Measurements from ENCODE around the gene GATB.
A peak's percentile ranks its signal among the peaks of the same experiment; 100 is the strongest.

GATB gene

GRCh38 chr4:151644622-151645021 is 116.2 kb downstream of the GATB start:
- H3K9ac ChIP-seq, result no peak overlapping the region
- H3K79me2 ChIP-seq (ENCODE audit: insufficient read depth, low read depth), result no peaks in the 10 kb centered on the region
- TF ChIP-seq, protein P1, sequence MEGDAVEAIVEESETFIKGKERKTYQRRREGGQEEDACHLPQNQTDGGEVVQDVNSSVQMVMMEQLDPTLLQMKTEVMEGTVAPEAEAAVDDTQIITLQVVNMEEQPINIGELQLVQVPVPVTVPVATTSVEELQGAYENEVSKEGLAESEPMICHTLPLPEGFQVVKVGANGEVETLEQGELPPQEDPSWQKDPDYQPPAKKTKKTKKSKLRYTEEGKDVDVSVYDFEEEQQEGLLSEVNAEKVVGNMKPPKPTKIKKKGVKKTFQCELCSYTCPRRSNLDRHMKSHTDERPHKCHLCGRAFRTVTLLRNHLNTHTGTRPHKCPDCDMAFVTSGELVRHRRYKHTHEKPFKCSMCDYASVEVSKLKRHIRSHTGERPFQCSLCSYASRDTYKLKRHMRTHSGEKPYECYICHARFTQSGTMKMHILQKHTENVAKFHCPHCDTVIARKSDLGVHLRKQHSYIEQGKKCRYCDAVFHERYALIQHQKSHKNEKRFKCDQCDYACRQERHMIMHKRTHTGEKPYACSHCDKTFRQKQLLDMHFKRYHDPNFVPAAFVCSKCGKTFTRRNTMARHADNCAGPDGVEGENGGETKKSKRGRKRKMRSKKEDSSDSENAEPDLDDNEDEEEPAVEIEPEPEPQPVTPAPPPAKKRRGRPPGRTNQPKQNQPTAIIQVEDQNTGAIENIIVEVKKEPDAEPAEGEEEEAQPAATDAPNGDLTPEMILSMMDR (conservative IDR thresholded peaks at IDR 0.05; ENCODE audit: low read depth, low read length), result 0 out of 2 replicates have a peak, but pooled peaks have one; percentile 26
- no peaks in the 10 kb centered on the region for H3K36me3 ChIP-seq (ENCODE audit: insufficient read depth)
- peaks cover 8% of the 10 kb centered on the region for H3K4me1 ChIP-seq (ENCODE audit: low read depth, poor library complexity, severe bottlenecking)
- H3K27me3 ChIP-seq (ENCODE audit: insufficient read depth, low read depth), result no peaks in the 10 kb centered on the region
- H2AFZ ChIP-seq (ENCODE audit: low read depth), result no peak overlapping the region
- H3K4me3 ChIP-seq (IDR thresholded peaks at IDR 0.05; ENCODE audit: insufficient read depth, low read depth, low read length), result no peak overlapping the region
- no peaks in the 10 kb centered on the region for H4K20me1 ChIP-seq (ENCODE audit: insufficient read depth)
- no peak overlapping the region for H3K4me2 ChIP-seq
- H3K27ac ChIP-seq, result no peak overlapping the region

DNA sequence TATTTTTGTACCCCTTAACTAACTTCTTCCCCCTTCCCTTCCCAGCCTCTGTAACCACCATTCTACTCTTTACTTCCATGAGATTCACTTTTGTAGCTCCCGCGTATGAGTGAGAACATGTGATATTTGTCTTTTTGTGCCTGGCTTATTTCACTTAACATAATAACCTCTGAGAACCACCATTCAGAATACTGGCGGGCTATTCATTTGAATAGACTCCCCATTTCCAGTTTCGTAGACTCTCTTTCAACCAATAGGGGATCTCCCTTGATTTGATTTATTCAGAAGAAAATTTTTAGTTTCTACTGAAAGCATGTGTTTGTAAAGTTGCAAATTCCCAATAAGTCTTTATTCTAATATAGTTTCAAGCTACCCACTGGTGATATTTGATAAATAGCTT is 117.2 kb downstream of the GATB start:
- H3K36me3 ChIP-seq (ENCODE audit: insufficient read depth), result no peaks in the 10 kb centered on the region
- H3K4me2 ChIP-seq, result no peak overlapping the region
- peaks cover 8% of the 10 kb centered on the region for H3K4me1 ChIP-seq (ENCODE audit: low read depth, poor library complexity, severe bottlenecking)
- no peak overlapping the region for H3K4me3 ChIP-seq (IDR thresholded peaks at IDR 0.05; ENCODE audit: insufficient read depth, low read depth, low read length)
- H3K27me3 ChIP-seq (ENCODE audit: insufficient read depth, low read depth), result no peaks in the 10 kb centered on the region
- H3K79me2 ChIP-seq (ENCODE audit: insufficient read depth, low read depth), result no peaks in the 10 kb centered on the region
- no peaks in the 10 kb centered on the region for H4K20me1 ChIP-seq (ENCODE audit: insufficient read depth)
- H3K9ac ChIP-seq, result no peak overlapping the region
- no peak overlapping the region for H2AFZ ChIP-seq (ENCODE audit: low read depth)
- no peak overlapping the region for H3K27ac ChIP-seq
- TF ChIP-seq, protein P1 (conservative IDR thresholded peaks at IDR 0.05; ENCODE audit: low read depth, low read length), result no peak

GRCh38 chr4:151641983-151642382 is 118.8 kb downstream of the GATB start:
- Histone ChIP-seq H3K36me3 (ENCODE audit: insufficient read depth) (no peaks in the 10 kb centered on the region), H3K4me1 (ENCODE audit: low read depth, poor library complexity, severe bottlenecking) (peaks cover 8% of the 10 kb centered on the region), H3K79me2 (ENCODE audit: insufficient read depth, low read depth) (no peaks in the 10 kb centered on the region), H3K9ac (no peak overlapping the region), H3K4me3 (IDR thresholded peaks at IDR 0.05; ENCODE audit: insufficient read depth, low read depth, low read length) (no peak overlapping the region), H3K27ac (no peak overlapping the region), H3K4me2 (no peak overlapping the region), H4K20me1 (ENCODE audit: insufficient read depth) (no peaks in the 10 kb centered on the region), H3K27me3 (ENCODE audit: insufficient read depth, low read depth) (no peaks in the 10 kb centered on the region), H2AFZ (ENCODE audit: low read depth) (no peak overlapping the region)
- TF ChIP-seq, protein P1 (conservative IDR thresholded peaks at IDR 0.05; ENCODE audit: low read depth, low read length), result no peak

- H3K4me1 ChIP-seq (ENCODE audit: low read depth, poor library complexity, severe bottlenecking), result peaks cover 8% of the 10 kb centered on the region
- no peaks in the 10 kb centered on the region for H3K79me2 ChIP-seq (ENCODE audit: insufficient read depth, low read depth)
- H3K36me3 ChIP-seq (ENCODE audit: insufficient read depth), result no peaks in the 10 kb centered on the region
- no peaks in the 10 kb centered on the region for H4K20me1 ChIP-seq (ENCODE audit: insufficient read depth)
- H3K27ac ChIP-seq, result no peak overlapping the region
- H3K4me2 ChIP-seq, result no peak overlapping the region
- no peak overlapping the region for H2AFZ ChIP-seq (ENCODE audit: low read depth)
- TF ChIP-seq, protein P1 (conservative IDR thresholded peaks at IDR 0.05; ENCODE audit: low read depth, low read length), result no peak
- H3K4me3 ChIP-seq (IDR thresholded peaks at IDR 0.05; ENCODE audit: insufficient read depth, low read depth, low read length), result no peak overlapping the region
- H3K9ac ChIP-seq, result no peak overlapping the region
- H3K27me3 ChIP-seq (ENCODE audit: insufficient read depth, low read depth), result no peaks in the 10 kb centered on the region
These were observed 119.6 kb downstream of the GATB start for GRCh38 chr4:151641167-151641566.

All from KMS-11 (cell line).